Activated CD4-positive, alpha-beta T cell treated with anti-CD3 and anti-CD28 coated beads, Interleukin-2, amount 10 ng/mL, durations not matched to agents 7 days and 5 days (primary cell): ENCODE data around the gene COL2A1. TPM values are rescaled to one million over a fixed set of nuclear protein-coding genes. Genes with fewer than 3 reads are reported as not detected.

Source experiments
- CTCF ChIA-PET: fragments of 350-600 bp; sonication (Branson Sonifier 250); formaldehyde crosslinking; loops from one replicate; lab custom pipeline; 2021; ENCODE audit warnings: antibody characterized with exemption; lab: Charles Lee
- POLR2A ChIA-PET: fragments of 350-600 bp; sonication (Branson Sonifier 250); formaldehyde crosslinking; loops from one replicate; lab custom pipeline; 2021; ENCODE audit warnings: antibody characterized with exemption; lab: Charles Lee
- DNase-seq: peaks from one replicate; pipeline ENCODE4 v3.0.0-alpha.2; 2020
- H3K27ac Mint-ChIP-seq: one replicate; pipeline ENCODE4 v1.8.0; 2021; ENCODE audit warnings: mild to moderate bottlenecking, moderate library complexity, mixed read lengths
- H3K27me3 Mint-ChIP-seq: one replicate; pipeline ENCODE4 v1.8.0; 2021; ENCODE audit warnings: mixed read lengths
- H3K36me3 Mint-ChIP-seq: one replicate; pipeline ENCODE4 v1.8.0; 2021; ENCODE audit warnings: low read depth, mixed read lengths
- H3K4me1 Mint-ChIP-seq: one replicate; pipeline ENCODE4 v1.8.0; 2021; ENCODE audit warnings: mixed read lengths
- H3K4me3 Mint-ChIP-seq: one replicate; pipeline ENCODE4 v1.8.0; 2021; ENCODE audit warnings: mild to moderate bottlenecking, moderate library complexity, mixed read lengths
- H3K9me3 Mint-ChIP-seq: one replicate; pipeline ENCODE4 v1.8.0; 2021; ENCODE audit warnings: mixed read lengths
- total RNA-seq, 2 experiments: library from RNA; stranded (reverse); gene quantifications; one replicate each; pipeline ENCODE4 v1.2.3, GENCODE V29; 2021

COL2A1 gene
- total RNA-seq, 2 experiments from 2014 or later = not detected

- CTCF ChIA-PET = interaction anchor here (0.9 to 1.3 kb wide), 2 partner anchors 17 to 26 kb away, joined by 3 to 4 read pairs; no protein-coding TSS in a partner anchor
- no peak overlapping the region for H3K4me3 Mint-ChIP-seq
These were observed 23.1 kb upstream of the COL2A1 start for GRCh38 chr12:48027183-48028002.

DNA sequence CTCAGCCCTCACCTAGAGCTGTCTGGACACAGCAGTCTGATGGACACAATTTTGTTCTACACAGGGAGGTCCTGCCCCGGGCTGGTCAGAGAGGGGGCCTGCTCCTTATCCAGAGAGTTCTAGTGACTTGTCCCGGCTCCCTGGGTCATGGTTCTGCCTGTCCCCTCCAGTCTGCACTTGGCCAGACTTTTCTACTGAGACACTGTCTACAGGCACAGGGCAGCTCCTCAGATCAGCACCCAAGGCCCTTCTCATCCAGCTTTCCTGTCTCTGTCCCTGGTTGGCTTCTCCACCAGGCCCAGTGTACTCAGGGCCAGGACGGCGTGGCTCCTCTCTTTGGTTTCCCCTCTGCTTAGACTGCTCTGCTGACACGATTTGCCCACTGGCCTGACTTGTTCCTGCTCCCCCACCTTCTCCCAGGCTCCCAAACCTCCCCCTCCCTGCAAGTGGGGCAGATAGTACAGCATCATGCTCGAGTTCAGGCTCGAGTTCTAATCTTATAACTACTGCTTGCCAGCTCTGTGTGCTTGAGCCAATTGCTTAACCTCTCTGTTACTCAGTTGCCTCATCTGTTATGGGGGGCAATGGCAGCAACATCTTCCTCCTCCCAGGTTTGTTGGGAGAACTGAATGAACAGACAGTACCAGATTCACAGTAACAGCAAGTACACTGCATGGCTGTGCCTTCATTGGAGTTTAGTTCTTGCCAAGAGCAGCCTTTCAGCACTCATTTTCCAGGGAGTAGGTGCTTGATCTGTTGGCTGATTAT lies 22.0 kb upstream of the COL2A1 start:
- ChIA-PET POLR2A (no interaction called here), CTCF (interaction anchor here (0.9 to 1.3 kb wide), 2 partner anchors 18 to 27 kb away, joined by 3 to 4 read pairs; no protein-coding TSS in a partner anchor)
- Mint-ChIP-seq H3K4me3 (no peak overlapping the region), H3K4me1 (no peaks in the 10 kb centered on the region), H3K27me3 (peaks cover 15% of the 10 kb centered on the region), H3K27ac (no peak overlapping the region), H3K9me3 (no peaks in the 10 kb centered on the region), H3K36me3 (no peaks in the 10 kb centered on the region)
- DNase-seq = no peak

More at GRCh38 chr12:48027183-48028002, 23.1 kb upstream of the COL2A1 start:
- Mint-ChIP-seq H3K27ac (no peak overlapping the region), H3K9me3 (no peaks in the 10 kb centered on the region), H3K4me1 (no peaks in the 10 kb centered on the region), H3K27me3 (peaks cover 8% of the 10 kb centered on the region), H3K36me3 (no peaks in the 10 kb centered on the region)
- no peak for DNase-seq
- POLR2A ChIA-PET = interaction anchor here (0.6 kb wide), 1 partner anchor 294 kb away, joined by 3 read pairs; no protein-coding TSS in a partner anchor

DNA sequence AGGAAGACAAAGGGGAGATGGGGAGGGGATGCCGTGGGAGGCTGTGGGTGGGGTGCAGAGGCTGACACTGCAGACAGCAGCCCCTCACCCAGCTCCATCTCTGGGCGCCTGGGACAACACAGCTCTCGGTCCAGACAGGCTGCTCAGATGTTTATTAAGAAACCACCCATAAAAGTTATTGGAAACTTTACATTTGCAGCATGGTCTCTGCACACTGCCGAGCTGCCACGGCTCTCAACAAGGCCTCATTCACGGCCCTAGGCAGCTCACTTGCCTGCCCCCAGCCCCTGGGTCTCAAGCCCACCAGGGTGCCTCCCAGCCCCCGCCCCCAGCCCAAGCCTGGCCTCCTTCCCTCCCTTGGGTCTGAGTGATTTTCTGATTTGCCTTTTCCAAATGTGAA lies 21.0 kb upstream of the COL2A1 start:
- Mint-ChIP-seq H3K4me3 (no peak overlapping the region), H3K27me3 (peaks cover 15% of the 10 kb centered on the region), H3K4me1 (no peaks in the 10 kb centered on the region)

GRCh38 chr12:48024735-48025134 lies 20.5 kb upstream of the COL2A1 start:
- H3K4me3 Mint-ChIP-seq = no peak overlapping the region
- H3K36me3 Mint-ChIP-seq = no peaks in the 10 kb centered on the region
- no peaks in the 10 kb centered on the region for H3K4me1 Mint-ChIP-seq
- peaks cover 18% of the 10 kb centered on the region for H3K27me3 Mint-ChIP-seq
- H3K9me3 Mint-ChIP-seq = no peaks in the 10 kb centered on the region
- no peak overlapping the region for H3K27ac Mint-ChIP-seq
- CTCF ChIA-PET = interaction anchor here (0.6 to 0.9 kb wide), 2 partner anchors 19 to 725 kb away, joined by 3 to 4 read pairs; no protein-coding TSS in a partner anchor
- POLR2A ChIA-PET = no interaction called here
- DNase-seq = no peak

More for the DNA sequence above, 21.0 kb upstream of the COL2A1 start:
- DNase-seq = no peak
- H3K9me3 Mint-ChIP-seq = no peaks in the 10 kb centered on the region
- ChIA-PET CTCF (interaction anchor here (0.6 to 0.9 kb wide), 2 partner anchors 20 to 724 kb away, joined by 3 to 4 read pairs; no protein-coding TSS in a partner anchor), POLR2A (no interaction called here)
- no peaks in the 10 kb centered on the region for H3K36me3 Mint-ChIP-seq
- H3K27ac Mint-ChIP-seq = no peak overlapping the region

DNA sequence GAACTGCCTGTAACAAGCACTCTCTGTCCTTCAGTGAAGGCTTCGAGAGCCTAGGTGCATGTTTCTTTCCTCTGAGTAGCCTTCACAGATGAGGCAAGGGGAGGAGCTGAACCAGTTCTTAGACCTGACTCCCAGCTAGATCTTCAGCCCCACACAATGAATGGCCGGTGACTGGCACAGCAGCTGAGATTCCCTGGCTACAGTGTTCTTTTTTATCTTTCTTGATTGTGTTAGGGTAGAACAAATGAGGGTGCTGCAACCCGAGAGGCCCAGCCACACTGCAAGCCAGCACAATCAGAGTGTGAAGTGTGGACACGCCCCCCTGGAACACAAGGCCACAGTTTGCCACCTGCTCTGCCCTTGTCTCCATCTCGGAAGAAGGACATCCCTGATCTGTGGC lies 19.1 kb upstream of the COL2A1 start:
- Mint-ChIP-seq H3K9me3 (no peaks in the 10 kb centered on the region), H3K27ac (no peak overlapping the region), H3K36me3 (no peaks in the 10 kb centered on the region), H3K4me3 (no peak overlapping the region), H3K27me3 (peaks cover 29% of the 10 kb centered on the region), H3K4me1 (no peaks in the 10 kb centered on the region)
- POLR2A ChIA-PET = no interaction called here
- no peak for DNase-seq
- CTCF ChIA-PET = interaction anchor here (0.6 kb wide), 1 partner anchor 396 kb away, joined by 3 read pairs; no protein-coding TSS in a partner anchor

DNA sequence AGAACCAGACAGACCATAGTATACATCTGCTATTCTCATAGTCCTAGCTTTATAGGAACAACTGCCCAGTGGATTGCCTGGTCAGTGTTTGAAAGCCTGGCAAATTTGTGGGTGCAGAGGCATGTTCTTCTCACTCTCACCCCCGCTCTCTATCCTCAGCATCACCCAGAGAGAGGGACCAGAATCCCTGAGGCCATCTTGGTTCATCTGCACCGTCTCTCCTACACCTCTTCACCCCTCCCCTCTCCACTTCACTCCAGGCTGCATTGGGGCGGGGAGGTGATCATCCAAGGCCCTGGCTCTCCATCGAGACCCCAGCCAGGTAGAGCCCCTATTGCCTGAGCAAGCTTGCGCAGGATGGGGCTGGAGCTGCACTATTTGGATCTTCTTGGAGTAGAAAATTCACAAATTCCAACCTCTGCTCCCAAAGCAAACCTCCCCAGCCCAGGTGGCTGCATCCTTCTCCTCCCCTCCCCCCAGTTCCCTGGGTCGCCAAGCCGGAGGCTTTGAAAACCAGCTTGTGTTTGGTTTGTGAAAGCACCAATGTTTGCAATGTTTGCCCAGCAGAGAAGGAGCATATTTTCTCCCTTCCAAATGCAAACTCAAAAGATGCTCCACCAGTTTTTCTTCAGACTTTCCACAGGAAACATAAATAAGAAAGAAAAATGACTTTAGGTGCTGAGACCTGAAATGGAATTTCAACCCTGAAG lies 18.6 kb upstream of the COL2A1 start:
- no peak for DNase-seq
- H3K27me3 Mint-ChIP-seq = peaks cover 35% of the 10 kb centered on the region
- H3K36me3 Mint-ChIP-seq = no peaks in the 10 kb centered on the region
- POLR2A ChIA-PET = no interaction called here
- CTCF ChIA-PET = interaction anchor here (0.8 kb wide), 1 partner anchor 158 kb away, joined by 3 read pairs; no protein-coding TSS in a partner anchor
- no peaks in the 10 kb centered on the region for H3K9me3 Mint-ChIP-seq
- H3K4me1 Mint-ChIP-seq = no peaks in the 10 kb centered on the region
- no peak overlapping the region for H3K4me3 Mint-ChIP-seq
- no peak overlapping the region for H3K27ac Mint-ChIP-seq

DNA sequence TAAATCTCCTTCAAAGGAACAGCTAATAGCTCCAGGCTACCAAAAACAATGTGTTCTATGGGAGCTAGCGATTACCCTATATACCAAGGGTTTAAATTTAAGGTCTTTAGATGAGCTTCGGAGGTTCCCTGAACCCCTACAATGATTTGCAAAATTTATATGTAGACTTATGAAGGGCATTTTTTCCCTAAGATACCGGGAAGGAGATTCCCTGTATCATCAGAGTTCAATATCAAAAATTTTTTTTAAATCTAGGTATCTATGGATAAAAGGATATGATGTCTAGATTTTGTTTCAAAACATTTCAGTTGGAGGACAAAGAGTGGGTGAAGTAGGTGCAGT lies 17.9 kb upstream of the COL2A1 start:
- H3K4me1 Mint-ChIP-seq = no peaks in the 10 kb centered on the region
- H3K27me3 Mint-ChIP-seq = peaks cover 39% of the 10 kb centered on the region
- H3K4me3 Mint-ChIP-seq = no peak overlapping the region
- H3K36me3 Mint-ChIP-seq = no peaks in the 10 kb centered on the region
- DNase-seq = no peak
- CTCF ChIA-PET = interaction anchor here (0.8 to 1.1 kb wide), 3 partner anchors 14 to 159 kb away, joined by 3 to 4 read pairs (median 3); no protein-coding TSS in a partner anchor
- H3K27ac Mint-ChIP-seq = no peak overlapping the region
- POLR2A ChIA-PET = no interaction called here
- no peaks in the 10 kb centered on the region for H3K9me3 Mint-ChIP-seq

DNA sequence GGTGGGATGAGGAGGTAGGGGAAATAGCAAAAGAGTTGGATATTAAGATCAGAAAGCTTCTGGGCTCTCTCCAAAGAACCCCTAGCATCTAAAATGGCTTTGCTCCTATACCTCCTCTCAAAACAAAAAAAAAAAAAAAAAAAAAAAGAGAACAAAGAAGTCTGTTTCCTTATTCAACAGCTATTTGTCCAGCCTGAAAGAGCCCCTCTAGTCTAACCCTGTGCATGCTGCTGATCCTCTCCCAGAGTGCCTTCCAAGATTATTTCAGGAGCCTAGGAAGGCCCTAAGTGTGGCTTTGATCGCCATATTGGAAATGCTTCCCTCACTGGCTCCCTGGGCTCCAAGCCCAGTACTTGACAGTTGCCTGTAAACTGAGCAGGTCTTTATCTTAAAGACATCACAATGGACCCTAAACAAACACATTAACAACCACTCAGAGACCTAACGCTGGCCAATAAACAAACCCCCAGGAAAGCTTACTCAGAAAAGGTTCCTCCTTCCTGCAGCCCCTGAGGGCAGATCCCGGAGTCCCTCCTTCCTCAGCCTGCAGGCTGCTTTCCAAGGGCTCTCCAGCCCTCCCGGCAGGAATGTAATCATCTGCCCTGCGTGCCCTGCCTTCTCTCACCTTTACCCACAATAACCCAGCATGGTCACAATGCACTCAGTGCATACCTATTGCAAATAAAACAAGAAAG lies 17.4 kb upstream of the COL2A1 start:
- DNase-seq = no peak
- ChIA-PET POLR2A (no interaction called here), CTCF (interaction anchor here (0.8 to 1.1 kb wide), 3 partner anchors 14 to 160 kb away, joined by 3 to 4 read pairs (median 3); no protein-coding TSS in a partner anchor)
- Mint-ChIP-seq H3K36me3 (no peaks in the 10 kb centered on the region), H3K27ac (no peak overlapping the region), H3K4me1 (no peaks in the 10 kb centered on the region), H3K9me3 (no peaks in the 10 kb centered on the region), H3K27me3 (peaks cover 43% of the 10 kb centered on the region), H3K4me3 (no peak overlapping the region)

GRCh38 chr12:48019639-48020265 lies 15.5 kb upstream of the COL2A1 start:
- no peak overlapping the region for H3K27ac Mint-ChIP-seq
- DNase-seq = no peak
- peaks cover 47% of the 10 kb centered on the region for H3K27me3 Mint-ChIP-seq
- ChIA-PET CTCF (no interaction called here), POLR2A (no interaction called here)
- H3K4me3 Mint-ChIP-seq = no peak overlapping the region
- no peaks in the 10 kb centered on the region for H3K4me1 Mint-ChIP-seq
- H3K9me3 Mint-ChIP-seq = no peaks in the 10 kb centered on the region
- no peaks in the 10 kb centered on the region for H3K36me3 Mint-ChIP-seq

GRCh38 chr12:48018618-48018995 lies 14.3 kb upstream of the COL2A1 start:
- ChIA-PET CTCF (no interaction called here), POLR2A (no interaction called here)
- no peak overlapping the region for H3K27ac Mint-ChIP-seq
- H3K36me3 Mint-ChIP-seq = no peaks in the 10 kb centered on the region
- no peaks in the 10 kb centered on the region for H3K9me3 Mint-ChIP-seq
- no peaks in the 10 kb centered on the region for H3K4me1 Mint-ChIP-seq
- peaks cover 51% of the 10 kb centered on the region for H3K27me3 Mint-ChIP-seq
- no peak for DNase-seq
- H3K4me3 Mint-ChIP-seq = no peak overlapping the region

DNA sequence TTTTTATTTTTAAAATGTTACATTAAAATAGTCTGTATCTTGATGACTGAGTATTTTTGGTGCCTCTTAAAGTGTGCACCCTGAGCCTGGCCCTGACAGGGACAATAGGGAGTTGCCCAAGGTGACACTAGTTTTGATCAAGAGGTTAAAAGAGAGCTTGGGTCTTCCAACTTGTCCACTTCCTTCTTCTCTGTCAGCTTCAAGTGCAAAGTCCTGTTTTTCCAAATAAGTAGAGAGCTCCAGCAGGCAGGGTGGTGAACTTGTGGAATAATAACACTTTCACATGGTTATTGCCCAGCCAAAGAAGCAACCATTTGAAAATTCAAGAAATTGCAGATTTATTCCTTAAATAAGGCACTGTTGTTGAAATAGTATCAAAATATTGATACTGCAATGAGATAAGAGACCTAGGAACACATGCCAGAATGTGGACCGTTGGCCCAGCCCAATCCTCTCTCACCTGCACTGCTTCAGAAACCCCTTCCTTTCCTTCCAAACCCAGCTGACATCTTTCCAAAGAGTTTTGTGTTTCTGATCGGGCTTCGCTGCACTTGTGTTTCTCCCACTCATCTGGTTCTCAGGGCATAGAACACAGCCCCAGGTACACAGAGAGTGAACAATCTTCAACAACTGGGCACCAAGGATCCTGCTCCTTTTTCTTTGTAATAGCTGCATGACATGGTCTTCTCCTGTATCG lies 13.8 kb upstream of the COL2A1 start:
- POLR2A ChIA-PET = interaction anchor here (0.6 kb wide), 1 partner anchor 181 kb away, joined by 3 read pairs; no protein-coding TSS in a partner anchor
- CTCF ChIA-PET = interaction anchor here (0.9 kb wide), 1 partner anchor 72 kb away, joined by 3 read pairs; no protein-coding TSS in a partner anchor

More for the DNA sequence above, 13.8 kb upstream of the COL2A1 start:
- Mint-ChIP-seq H3K27ac (no peak overlapping the region), H3K27me3 (peaks cover 52% of the 10 kb centered on the region), H3K4me3 (no peak overlapping the region), H3K4me1 (no peaks in the 10 kb centered on the region), H3K36me3 (no peaks in the 10 kb centered on the region), H3K9me3 (no peaks in the 10 kb centered on the region)
- DNase-seq = no peak
